ENCODE measurements around the gene BCL11A.

The BCL11A gene

GRCh38 chr2:60523963-60524362 is 29.5 kb downstream of the BCL11A start:
- DNase-seq = no peak

- no peak for DNase-seq
These were observed 31.0 kb downstream of the BCL11A start for GRCh38 chr2:60522462-60522861.

- DNase-seq = no peak
These were observed 31.8 kb downstream of the BCL11A start for GRCh38 chr2:60521626-60522025.

GRCh38 chr2:60520917-60521539 is 32.4 kb downstream of the BCL11A start:
- DNase-seq = no peak

GRCh38 chr2:60520151-60520876 is 33.1 kb downstream of the BCL11A start:
- DNase-seq = no peak

- no peak for DNase-seq
These were observed 34.1 kb downstream of the BCL11A start for GRCh38 chr2:60519231-60519863.

GRCh38 chr2:60518567-60518966 is 34.9 kb downstream of the BCL11A start:
- no peak for DNase-seq

- no peak for DNase-seq
These were observed 36.0 kb downstream of the BCL11A start for GRCh38 chr2:60517446-60517845.

GRCh38 chr2:60516826-60517225 is 36.6 kb downstream of the BCL11A start:
- DNase-seq = no peak

- no peak for DNase-seq
These were observed 37.1 kb downstream of the BCL11A start for GRCh38 chr2:60516383-60516811.

GRCh38 chr2:60515721-60516226 is 37.7 kb downstream of the BCL11A start:
- DNase-seq = no peak

- DNase-seq = no peak
These were observed 39.5 kb downstream of the BCL11A start for GRCh38 chr2:60513996-60514395.

GRCh38 chr2:60513191-60513590 is 40.3 kb downstream of the BCL11A start:
- DNase-seq = no peak

- no peak for DNase-seq
These were observed 40.8 kb downstream of the BCL11A start for GRCh38 chr2:60512641-60513040.

GRCh38 chr2:60512062-60512622 is 41.3 kb downstream of the BCL11A start:
- DNase-seq = no peak

GRCh38 chr2:60510713-60511112 is 42.7 kb downstream of the BCL11A start:
- DNase-seq = no peak

GRCh38 chr2:60509066-60509465 is 44.4 kb downstream of the BCL11A start:
- DNase-seq = no peak

GRCh38 chr2:60508339-60508917 is 45.0 kb downstream of the BCL11A start:
- no peak for DNase-seq

GRCh38 chr2:60507211-60507965 is 46.1 kb downstream of the BCL11A start:
- no peak for DNase-seq

- no peak for DNase-seq
These were observed 47.6 kb downstream of the BCL11A start for GRCh38 chr2:60505880-60506260.

- no peak for DNase-seq
These were observed 48.1 kb downstream of the BCL11A start for GRCh38 chr2:60505240-60505879.

- no peak for DNase-seq
These were observed 49.4 kb downstream of the BCL11A start for GRCh38 chr2:60504049-60504448.
